Measurements from ENCODE around the gene RANBP2.

RANBP2 gene

GRCh38 chr2:108778857-108779256 is 59.6 kb downstream of the RANBP2 start:
- DNase-seq, result no peak

- DNase-seq, result no peak
Measured at GRCh38 chr2:108786008-108786353, 66.7 kb downstream of the RANBP2 start.

DNA sequence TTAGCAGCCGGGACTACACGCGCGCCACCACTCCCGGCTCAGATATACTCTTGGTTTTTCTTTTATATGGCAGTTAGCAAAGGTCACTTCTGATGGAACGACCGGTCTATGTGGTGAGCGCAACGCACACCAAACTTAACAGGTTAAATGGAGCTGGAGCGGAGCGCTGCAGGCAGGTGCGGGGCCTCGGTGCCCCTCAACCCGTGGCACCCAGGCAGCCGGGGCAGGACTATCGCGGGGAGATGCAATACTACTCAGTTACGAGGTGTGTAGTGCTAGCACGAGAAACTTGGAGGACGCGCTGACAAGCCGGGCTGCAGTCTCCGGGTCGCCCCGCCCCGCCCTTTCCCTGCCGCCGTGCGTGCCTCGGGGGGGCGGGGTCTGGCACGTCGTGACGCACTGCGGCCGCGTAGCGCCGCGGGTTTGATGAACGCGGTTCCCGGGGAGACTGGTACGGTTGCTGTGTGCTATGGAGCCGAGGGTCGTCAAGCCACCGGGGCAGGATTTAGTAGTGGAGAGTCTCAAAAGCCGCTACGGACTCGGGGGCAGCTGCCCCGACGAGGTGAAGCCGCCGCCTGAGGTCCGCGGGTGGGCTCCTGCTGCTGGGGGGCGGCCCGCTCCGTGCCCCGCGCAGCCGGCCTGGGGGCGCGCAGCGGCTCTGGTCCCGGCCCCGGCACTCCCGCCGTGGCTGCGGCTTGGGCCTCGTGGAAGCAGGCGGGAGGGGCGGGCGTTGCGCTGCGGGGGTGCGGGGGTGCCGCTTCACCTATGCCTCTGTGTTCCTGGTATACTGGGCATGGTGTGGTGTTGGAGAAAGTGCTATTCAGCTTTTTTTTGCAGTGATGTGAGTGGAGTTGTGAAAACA is 67.3 kb downstream of the RANBP2 start, which contains the start of gene CCDC138:
CCDC138 (plus strand) TSS at position 418 of the 862 bp plus-strand sequence; CDS start at position 470, 52 bp downstream.
- DNase-seq, result peak; percentile 89 to 90

DNA sequence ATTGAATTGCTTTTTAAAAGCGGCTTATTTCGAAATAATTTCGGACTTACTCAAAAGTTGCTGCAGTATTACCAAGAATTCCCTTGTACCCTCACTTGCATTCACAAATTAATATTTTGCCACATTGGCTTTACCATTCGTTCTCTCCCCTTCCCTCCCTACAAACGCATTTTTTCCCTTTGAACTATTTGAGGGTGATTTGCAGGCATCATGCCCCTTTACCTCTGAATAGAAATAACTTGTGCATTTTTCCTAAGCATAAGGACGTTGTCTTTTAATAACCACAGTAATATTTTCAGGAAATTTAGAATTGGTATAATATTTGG is 67.9 kb downstream of the RANBP2 start:
- no peak for DNase-seq

- DNase-seq, result no peak
Measured at GRCh38 chr2:108803045-108803736, 83.9 kb downstream of the RANBP2 start.

- DNase-seq, result no peak
Measured at GRCh38 chr2:108805032-108805431, 85.8 kb downstream of the RANBP2 start.

- DNase-seq, result no peak
Measured at GRCh38 chr2:108805782-108806181, 86.5 kb downstream of the RANBP2 start.

- no peak for DNase-seq
Measured at GRCh38 chr2:108806371-108807113, 87.3 kb downstream of the RANBP2 start.

- no peak for DNase-seq
Measured at GRCh38 chr2:108809936-108810335, 90.7 kb downstream of the RANBP2 start.

GRCh38 chr2:108810993-108811957 is 92.0 kb downstream of the RANBP2 start:
- DNase-seq, result no peak

DNA sequence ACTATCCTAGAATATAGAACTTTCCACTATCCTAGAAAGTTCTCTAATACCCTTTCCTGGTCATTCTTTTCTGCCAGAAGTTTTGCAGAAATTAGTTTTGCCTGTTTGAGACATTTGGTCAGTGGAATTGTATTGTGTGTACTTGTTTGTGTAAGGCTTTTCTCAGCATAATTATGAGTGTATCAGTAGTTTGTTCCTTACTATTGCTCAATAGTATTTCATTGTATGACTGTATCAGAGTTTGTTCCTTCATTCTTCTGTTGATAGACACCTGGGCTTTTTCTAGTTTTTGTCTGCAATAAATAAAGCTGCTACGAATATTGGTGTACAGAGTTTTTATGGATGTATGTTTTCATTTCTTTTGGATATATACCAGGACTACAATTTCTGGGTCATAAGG is 94.5 kb downstream of the RANBP2 start:
- DNase-seq, result no peak

GRCh38 chr2:108820482-108820881 is 101.2 kb downstream of the RANBP2 start:
- DNase-seq, result no peak

DNA sequence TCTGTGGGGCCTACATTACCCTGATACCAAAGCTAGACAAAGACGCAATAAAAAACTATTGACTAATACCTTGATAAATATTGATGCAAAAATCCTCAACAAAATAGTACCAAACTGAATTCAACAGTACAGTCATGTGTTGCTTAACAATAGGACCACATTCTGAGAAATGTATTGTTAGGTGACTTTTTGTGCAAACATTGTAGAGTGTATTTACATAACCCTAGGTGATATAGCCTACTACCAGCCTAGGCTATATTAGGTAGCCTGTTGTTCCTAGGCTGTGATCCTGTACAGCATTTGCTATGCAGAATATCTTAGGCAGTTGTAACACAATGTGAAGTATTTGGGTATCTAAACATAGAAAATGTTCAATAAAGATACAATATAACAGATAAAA is 104.0 kb downstream of the RANBP2 start:
- DNase-seq, result no peak

- DNase-seq, result no peak
Measured at GRCh38 chr2:108824316-108825070, 105.2 kb downstream of the RANBP2 start.

DNA sequence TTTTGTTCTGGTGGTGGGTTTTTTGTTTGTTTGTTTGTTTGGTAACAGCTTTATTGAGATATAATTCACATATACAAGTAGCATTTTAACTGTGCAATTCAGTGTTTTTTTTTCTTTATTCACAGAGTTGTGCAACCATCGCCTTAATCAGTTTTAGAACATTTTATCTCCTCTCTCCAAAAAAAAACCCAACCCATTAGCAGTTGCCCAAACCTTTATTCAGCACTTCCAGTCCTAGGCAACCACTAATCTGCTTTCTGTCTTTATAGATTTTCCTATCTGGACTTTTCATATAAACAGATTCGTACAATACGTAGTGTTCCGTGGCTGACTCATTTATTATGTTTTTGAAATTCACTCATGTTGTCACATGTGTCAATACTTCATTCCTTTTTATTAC is 106.0 kb downstream of the RANBP2 start:
- no peak for DNase-seq

GRCh38 chr2:108825736-108826135 is 106.5 kb downstream of the RANBP2 start:
- no peak for DNase-seq

DNA sequence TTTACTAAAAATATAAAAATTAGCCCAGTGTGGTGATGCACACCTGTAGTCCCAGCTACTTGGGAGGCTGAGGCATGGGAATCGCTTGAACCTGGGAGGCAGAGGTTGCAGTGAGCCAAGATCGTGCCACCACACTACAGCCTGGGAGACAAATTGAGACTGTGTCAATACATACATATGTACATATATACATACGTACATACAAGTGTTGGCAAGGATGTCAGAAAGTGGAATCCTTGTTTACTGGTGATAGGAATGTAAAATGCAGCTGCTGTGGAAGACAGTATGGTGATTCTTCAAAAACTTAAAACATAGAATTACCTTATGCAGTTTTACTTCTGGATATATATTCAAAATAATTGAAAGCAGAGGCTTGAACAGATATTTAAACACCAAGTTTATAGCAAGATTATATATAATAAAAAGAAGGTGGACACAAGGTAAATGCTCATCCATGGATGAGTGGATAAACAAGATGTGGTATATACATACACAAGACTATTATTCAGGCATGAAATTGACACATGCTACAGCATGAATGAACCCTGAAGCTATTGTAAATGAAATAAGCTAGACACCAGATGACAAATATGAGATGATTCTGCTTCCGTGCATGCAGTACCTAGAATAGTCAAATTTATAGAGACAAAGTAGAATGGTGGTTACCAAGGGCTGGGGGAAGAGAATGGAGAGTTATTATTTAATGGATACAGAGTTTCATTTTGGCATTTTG is 110.5 kb downstream of the RANBP2 start:
- no peak for DNase-seq

- DNase-seq, result peak in 1 of 2 donors; percentile 8
Measured at GRCh38 chr2:108833219-108833618, 113.9 kb downstream of the RANBP2 start.

DNA sequence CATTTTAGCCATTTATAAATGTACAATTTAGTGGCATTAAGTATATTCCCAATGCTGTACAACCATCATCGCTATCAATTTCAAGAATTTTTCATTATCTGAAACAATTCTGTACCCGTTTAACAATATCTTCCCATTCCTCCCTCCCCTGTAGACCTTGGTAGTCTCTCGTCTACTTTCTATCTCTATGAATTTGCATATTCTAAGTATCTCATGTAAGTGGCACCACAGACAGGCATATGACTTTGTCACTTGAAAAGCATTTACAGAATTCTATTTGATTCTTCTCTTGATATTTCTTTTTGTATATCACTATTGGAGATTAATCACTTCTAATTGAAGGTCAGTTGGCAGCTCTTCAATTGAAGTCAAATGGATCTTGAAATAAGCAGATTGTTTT is 115.3 kb downstream of the RANBP2 start:
- DNase-seq, result no peak

DNA sequence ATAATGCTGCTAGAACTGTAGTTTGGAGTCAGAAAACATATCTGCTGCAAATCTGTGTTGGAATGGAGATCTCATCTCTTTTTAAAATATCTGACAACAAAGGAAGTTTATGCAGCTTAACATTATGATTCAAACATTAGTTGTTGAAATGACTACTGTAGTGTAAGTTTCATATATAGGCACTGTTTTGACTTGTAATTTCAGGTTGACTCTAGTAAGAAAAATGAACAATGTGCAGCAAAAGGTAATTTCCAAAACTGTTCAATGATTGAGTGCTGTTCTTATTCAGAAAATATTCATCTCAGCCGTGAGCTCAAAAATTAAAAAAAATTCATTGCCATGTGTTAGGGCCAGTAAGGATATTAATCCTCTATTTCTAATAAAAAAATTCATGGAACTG is 115.8 kb downstream of the RANBP2 start:
- no peak for DNase-seq

Measured in inflammatory macrophage (primary cell).